Tibial artery (tissue), 4 donors: ENCODE measurements around the gene XK.

Experiments
- DNase-seq, 2 donors: peaks; one replicate each; pipeline ENCODE4 v3.0.0-alpha.2; 2019
- H3K27ac ChIP-seq, 2 donors: fragments of 200-600 bp; sonication (generic) in 1 of 2; 1 replicate in 1 of 2; 2 replicates in 1 of 2; pipeline ENCODE4 v1.5.1; 2018 to 2019; ENCODE audit warnings: mild to moderate bottlenecking in 1 of 2
- H3K27me3 ChIP-seq, 2 donors: fragments of 200-600 bp; sonication (generic) in 1 of 2; one replicate each; pipeline versions ENCODE4 v1.5.1 to v1.6.0; 2016 to 2019
- H3K36me3 ChIP-seq, 3 donors: fragments of 200-600 bp; sonication (generic) in 2 of 3; one replicate each; pipeline ENCODE4 v1.5.1; 2016 to 2019; ENCODE audit warnings: mild to moderate bottlenecking in 2 of 3
- H3K4me1 ChIP-seq, 4 donors: fragments of 200-600 bp; sonication (generic) in 2 of 4; 1 replicate in 3 of 4; 2 replicates in 1 of 4; pipeline ENCODE4 v1.5.1; 2016 to 2019
- H3K4me3 ChIP-seq, 2 donors: fragments of 200-600 bp; sonication (generic) in 1 of 2; 1 replicate in 1 of 2; 2 replicates in 1 of 2; pipeline ENCODE4 v1.5.1; 2018 to 2019; ENCODE audit warnings: mild to moderate bottlenecking in 2 of 2
- H3K9me3 ChIP-seq, 3 donors: fragments of 200-600 bp; sonication (generic) in 1 of 3; one replicate each; pipeline ENCODE4 v1.5.1; 2016 to 2019
- CTCF ChIP-seq, 2 experiments: fragments of 200-600 bp in 1 of 2; fragments of 450-650 bp in 1 of 2; IDR thresholded peaks; one replicate each; pipeline ENCODE4 v1.5.1; 2017 to 2019; ENCODE audit warnings: antibody characterized with exemption in 2 of 2, mild to moderate bottlenecking in 1 of 2, moderate library complexity in 1 of 2
- intact Hi-C: fragments of 100-400 bp; cut with DNase I; formaldehyde crosslinking; loops from one replicate; pipeline ENCODE4 v1.15.0; 2023; ENCODE audit warnings: low total_unique reads

XK gene

GRCh38 chrX:37697169-37697760 is 11.7 kb downstream of the XK start:
- Histone ChIP-seq H3K27me3 (no peaks in the 10 kb centered on the region), H3K27ac (no peak overlapping the region), H3K36me3 (no peaks in the 10 kb centered on the region), H3K4me1 (no peaks in the 10 kb centered on the region), H3K9me3 (no peaks in the 10 kb centered on the region), H3K4me3 (no peak overlapping the region)
- intact Hi-C loops = no loop called here
- no peak for DNase-seq
- TF ChIP-seq CTCF (IDR thresholded peaks at IDR 0.05) = no peak

GRCh38 chrX:37701588-37701987 is 16.0 kb downstream of the XK start:
- no peak overlapping the region for H3K4me3 ChIP-seq
- H3K27ac ChIP-seq = no peak overlapping the region
- no peak for TF ChIP-seq CTCF (IDR thresholded peaks at IDR 0.05)
- intact Hi-C loops = no loop called here
- H3K27me3 ChIP-seq = no peaks in the 10 kb centered on the region
- DNase-seq = no peak
- no peaks in the 10 kb centered on the region for H3K9me3 ChIP-seq
- no peaks in the 10 kb centered on the region for H3K36me3 ChIP-seq
- no peaks in the 10 kb centered on the region for H3K4me1 ChIP-seq

- intact Hi-C loops = no loop called here
- DNase-seq = no peak
- Histone ChIP-seq H3K4me1 (peaks cover 0 to 7% (median 0%) of the 10 kb centered on the region in 4 donors), H3K4me3 (no peak overlapping the region), H3K9me3 (no peaks in the 10 kb centered on the region), H3K36me3 (no peaks in the 10 kb centered on the region), H3K27ac (no peak overlapping the region), H3K27me3 (no peaks in the 10 kb centered on the region)
- TF ChIP-seq CTCF (IDR thresholded peaks at IDR 0.05) = no peak
These were observed 26.4 kb downstream of the XK start for GRCh38 chrX:37711991-37712390.

- no peak for DNase-seq
- H3K4me3 ChIP-seq = no peak overlapping the region
- peaks cover 0 to 7% (median 0%) of the 10 kb centered on the region in 4 donors for H3K4me1 ChIP-seq
- no peaks in the 10 kb centered on the region for H3K36me3 ChIP-seq
- intact Hi-C loops = no loop called here
- H3K27ac ChIP-seq = no peak overlapping the region
- H3K27me3 ChIP-seq = no peaks in the 10 kb centered on the region
- no peak for TF ChIP-seq CTCF (IDR thresholded peaks at IDR 0.05)
- no peaks in the 10 kb centered on the region for H3K9me3 ChIP-seq
These were observed 26.9 kb downstream of the XK start for GRCh38 chrX:37712458-37712857.

GRCh38 chrX:37714479-37714878 is 28.9 kb downstream of the XK start:
- Histone ChIP-seq H3K27me3 (no peaks in the 10 kb centered on the region), H3K9me3 (peaks cover 0 to 7% (median 0%) of the 10 kb centered on the region in 3 donors), H3K27ac (no peak overlapping the region), H3K36me3 (no peaks in the 10 kb centered on the region), H3K4me1 (peaks cover 0 to 8% (median 0%) of the 10 kb centered on the region in 4 donors), H3K4me3 (no peak overlapping the region)
- no peak for TF ChIP-seq CTCF (IDR thresholded peaks at IDR 0.05)
- no peak for DNase-seq
- intact Hi-C loops = no loop called here

- peaks cover 0 to 15% (median 0%) of the 10 kb centered on the region in 4 donors for H3K4me1 ChIP-seq
- H3K36me3 ChIP-seq = no peaks in the 10 kb centered on the region
- no peaks in the 10 kb centered on the region for H3K27me3 ChIP-seq
- peaks cover 0 to 7% (median 0%) of the 10 kb centered on the region in 3 donors for H3K9me3 ChIP-seq
- DNase-seq = no peak
- H3K4me3 ChIP-seq = no peak overlapping the region
- intact Hi-C loops = no loop called here
- no peak overlapping the region for H3K27ac ChIP-seq
- no peak for TF ChIP-seq CTCF (IDR thresholded peaks at IDR 0.05)
These were observed 31.0 kb downstream of the XK start for GRCh38 chrX:37716602-37717001.
